Astrocyte (in vitro differentiated cells and primary cell): Measurements from ENCODE around the gene RETREG3.

Experiments used
- CTCF ChIP-seq: IDR thresholded peaks from 2 replicates; pipeline ENCODE4 v1.5.1; 2011; ENCODE audit warnings: low read depth, mild to moderate bottlenecking, inconsistent platforms, low read length, moderate library complexity; ENCODE audit not compliant: insufficient read depth
- EZH2 ChIP-seq: IDR thresholded peaks from 2 replicates; pipeline ENCODE4 v1.6.1; 2012; ENCODE audit warnings: mild to moderate bottlenecking, low read length, inconsistent platforms; ENCODE audit not compliant: insufficient read depth

GRCh38 chr17:42536048-42536371 lies 73.2 kb downstream of the RETREG3 start, which contains the start of gene NAGLU:
- TF ChIP-seq CTCF (no peak), EZH2 (no peak)
